GM12878 (cell line): ENCODE data around the gene SEMA3A. TPM values are rescaled to one million over a fixed set of nuclear protein-coding genes. Genes with fewer than 3 reads are reported as not detected.

Experiments
- ATAC-seq: fragments of 200-7000 bp; cut with Tn5 transposase; 3 replicates; pipeline ENCODE4 v1.9.1; 2020; ENCODE audit warnings: mild to moderate bottlenecking, moderate library complexity
- BruUV-seq: library from RNA; stranded (reverse); fragments of 400-500 nt; replicated peaks from 2 replicates; lab custom pipeline; 2021; lab: Mats Ljungman, UMichigan
- CTCF ChIA-PET: fragments of 300-600 bp; sonication (Branson Sonifier 250); formaldehyde crosslinking; extraction: SDS; loops from one replicate; lab custom pipeline; 2021; ENCODE audit warnings: inconsistent platforms; lab: Yijun Ruan, JAX
- POLR2A ChIA-PET: fragments of 350-600 bp; formaldehyde crosslinking; extraction: SDS; loops from one replicate; lab custom pipeline; 2021; ENCODE audit warnings: inconsistent platforms; lab: Charles Lee
- RAD21 ChIA-PET: fragments of 300-600 bp; sonication (Branson Sonifier 250); formaldehyde crosslinking; loops from one replicate; lab custom pipeline; 2023; ENCODE audit warnings: antibody characterized with exemption; ENCODE audit not compliant: unreplicated experiment; lab: Charles Lee
- SMC1A ChIA-PET: fragments of 300-600 bp; sonication (Branson Sonifier 250); formaldehyde crosslinking; loops from one replicate; lab custom pipeline; 2023; ENCODE audit not compliant: unreplicated experiment, uncharacterized antibody; lab: Charles Lee
- DNase-seq: peaks from one replicate; pipeline ENCODE4 v3.0.0-alpha.2; 2011; ENCODE audit warnings: low read depth, low spot score
- FAIRE-seq: peaks from 3 replicates; lab custom pipeline; 2011; peaks lifted over from hg19 to GRCh38; lab: Jason Lieb, UNC
- H2AFZ ChIP-seq: 2 replicates; pipeline ENCODE4 v1.6.0; 2011; ENCODE audit warnings: low read depth, low read length, control low read depth; ENCODE audit not compliant: control insufficient read depth
- H3K27ac ChIP-seq: 2 replicates; pipeline ENCODE4 v1.5.1; 2011; ENCODE audit warnings: control low read depth; ENCODE audit not compliant: control insufficient read depth, insufficient read depth
- H3K27me3 ChIP-seq, 2 experiments: replicated peaks in 1 of 2; 2 replicates each; pipeline versions ENCODE4 v1.6.0 to v1.6.1; 2011; ENCODE audit warnings: low read length in 1 of 2; ENCODE audit not compliant: control insufficient read depth in 2 of 2, insufficient read depth in 2 of 2
- H3K36me3 ChIP-seq, 2 experiments: 2 replicates each; pipeline ENCODE4 v1.5.1; 2011; ENCODE audit warnings: low read length in 1 of 2; ENCODE audit not compliant: control insufficient read depth in 2 of 2, insufficient read depth in 2 of 2
- H3K4me1 ChIP-seq: 2 replicates; pipeline ENCODE4 v1.6.1; 2011; ENCODE audit warnings: mild to moderate bottlenecking, low read length, moderate library complexity, mixed read lengths; ENCODE audit not compliant: control insufficient read depth, insufficient read depth
- H3K4me2 ChIP-seq: 2 replicates; pipeline ENCODE4 v1.6.0; 2011; ENCODE audit warnings: control low read depth; ENCODE audit not compliant: control insufficient read depth, insufficient read depth
- H3K4me3 ChIP-seq: fragments of 200-600 bp; sonication (generic); 2 replicates; pipeline ENCODE4 v1.5.1; 2016
- H3K79me2 ChIP-seq: 2 replicates; pipeline ENCODE4 v1.6.0; 2011; ENCODE audit warnings: low read length; ENCODE audit not compliant: control insufficient read depth, insufficient read depth
- H3K9ac ChIP-seq: 2 replicates; pipeline ENCODE4 v1.8.0; 2011; ENCODE audit warnings: low read length, control low read depth, mixed read lengths; ENCODE audit not compliant: control insufficient read depth, insufficient read depth
- H3K9me3 ChIP-seq: replicated peaks from 3 replicates; pipeline ENCODE4 v1.5.1; 2011; ENCODE audit warnings: mild to moderate bottlenecking, low read length; ENCODE audit not compliant: control insufficient read depth, insufficient read depth
- H4K20me1 ChIP-seq: 2 replicates; pipeline ENCODE4 v1.6.0; 2011; ENCODE audit not compliant: control insufficient read depth, insufficient read depth
- BRCA1 ChIP-seq: IDR thresholded peaks from 2 replicates; pipeline ENCODE4 v1.6.1; 2011; ENCODE audit warnings: low read depth, low read length, improper control_type of control experiment
- IKZF1 ChIP-seq: fragments of 450-650 bp; conservative IDR thresholded peaks from 2 replicates; pipeline ENCODE4 v1.6.1; 2017; ENCODE audit warnings: antibody characterized with exemption, mild to moderate bottlenecking
- KAT2A ChIP-seq: conservative IDR thresholded peaks from 2 replicates; pipeline ENCODE4 v1.6.1; 2011; ENCODE audit warnings: low read depth, low read length; ENCODE audit not compliant: control insufficient read depth
- MEF2B ChIP-seq: fragments of 450-650 bp; IDR thresholded peaks from 2 replicates; pipeline ENCODE4 v1.6.1; 2018; ENCODE audit warnings: mild to moderate bottlenecking, moderate library complexity; ENCODE audit not compliant: partially characterized antibody, poor library complexity, severe bottlenecking
- SMAD1 ChIP-seq: fragments of 450-650 bp; IDR thresholded peaks from 2 replicates; pipeline ENCODE4 v1.6.1; 2018; ENCODE audit warnings: mild to moderate bottlenecking, low read depth; ENCODE audit not compliant: partially characterized antibody
- TCF7 ChIP-seq: IDR thresholded peaks from 2 replicates; pipeline ENCODE4 v1.6.1; 2014; ENCODE audit warnings: antibody characterized with exemption, borderline replicate concordance
- ZNF274 ChIP-seq: IDR thresholded peaks from one replicate; pipeline ENCODE4 v1.8.0; 2011; ENCODE audit not compliant: insufficient read length, insufficient read depth
- WGBS: methylation state at CpG from one replicate; pipeline ENCODE4 v1.1.6; 2016; ENCODE audit warnings: low lambda C conversion rate; ENCODE audit not compliant: insufficient replicate concordance, insufficient coverage; ENCODE audit errors: missing lambda C conversion rate; 5-methylcytosine and 5-hydroxymethylcytosine counted together
- in situ Hi-C: fragments of 300-500 bp; cut with MboI; formaldehyde crosslinking; loops from 9 replicates; pipeline ENCODE4 v1.14.3; 2018; ENCODE audit warnings: mixed read lengths
- intact Hi-C: fragments of 100-400 bp; cut with micrococcal nuclease; formaldehyde crosslinking; loops from one replicate; pipeline ENCODE4 v1.14.2; 2022; ENCODE audit not compliant: unreplicated experiment
- polyA plus RNA-seq, 11 experiments: library from polyadenylated mRNA; depleted of rRNA in 4 of 11; unstranded in 6 of 11; stranded (reverse) in 5 of 11; fragments of >200 nt; fragmentation: Nextera tagmentation in 4 of 11; fragmentation: Illumina TruSeq in 1 of 11; extraction: Ambion mirVana in 4 of 11; extraction: Trizol in 1 of 11; gene quantifications; 1 replicate in 1 of 11; 2 replicates in 10 of 11; pipeline versions ENCODE4 v1.2.1 to v1.2.3, GENCODE V29; 2011 to 2016; ENCODE audit warnings: inconsistent platforms in 2 of 11, missing spikeins in 2 of 11, low read depth in 1 of 11
- total RNA-seq, 4 experiments: library from RNA; depleted of rRNA in 3 of 4; stranded (reverse); fragments of >200 nt in 3 of 4; fragmentation: Illumina TruSeq in 1 of 4; extraction: Trizol in 1 of 4; gene quantifications; 2 replicates each; pipeline versions ENCODE4 v1.2.1 to v1.2.3, GENCODE V29; 2013 to 2021
- TF ChIP-seq, protein P1 (sequence below): fragments of 450-650 bp; IDR thresholded peaks from 2 replicates; pipeline ENCODE4 v1.6.1; 2014; ENCODE audit warnings: mild to moderate bottlenecking
- TF ChIP-seq, protein P2 (sequence below): fragments of 450-650 bp; IDR thresholded peaks from 2 replicates; pipeline ENCODE4 v1.6.1; 2017; ENCODE audit warnings: mild to moderate bottlenecking, low read depth, inconsistent platforms; ENCODE audit not compliant: poor library complexity, severe bottlenecking
- TF ChIP-seq, protein P3 (sequence below): fragments of 450-650 bp; IDR thresholded peaks from 2 replicates; pipeline ENCODE4 v1.6.1; 2017; ENCODE audit warnings: antibody characterized with exemption, mild to moderate bottlenecking, moderate library complexity
- TF ChIP-seq, protein P4 (sequence below): fragments of 450-650 bp; IDR thresholded peaks from 2 replicates; pipeline ENCODE4 v1.6.1; 2018; ENCODE audit warnings: mild to moderate bottlenecking, low read depth, moderate library complexity; ENCODE audit not compliant: partially characterized antibody

SEMA3A gene
- total and polyA plus RNA-seq, 10 of the 15 experiments (the other 5 are each of a cell fraction or from before 2014, with no cell fraction given): 0.01 to 3.3 (median 0.24) TPM

DNA sequence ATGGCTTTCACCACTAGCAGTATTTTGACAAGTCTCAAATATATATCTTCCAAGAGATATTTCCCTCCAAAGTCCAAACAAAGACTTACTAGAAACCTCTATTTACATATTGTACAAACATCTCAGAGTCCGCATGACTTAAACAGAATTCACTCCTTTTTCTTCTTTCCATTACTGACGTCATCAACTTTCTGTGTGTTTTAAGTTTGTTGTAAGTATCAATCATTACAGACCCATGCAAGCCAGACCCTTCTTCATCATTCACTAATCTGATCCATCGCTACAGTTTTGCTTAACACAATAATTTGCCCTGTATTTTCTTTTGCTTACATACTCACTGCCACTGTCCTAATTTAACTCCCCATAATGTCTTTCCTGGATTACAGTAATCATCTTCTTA is 51.9 kb downstream of the SEMA3A start:
- Histone ChIP-seq H4K20me1 (no peaks in the 10 kb centered on the region), H3K27ac (no peak overlapping the region), H3K36me3 (no peaks in the 10 kb centered on the region), H3K27me3 (no peaks in the 10 kb centered on the region), H3K9ac (no peak overlapping the region), H2AFZ (no peak overlapping the region), H3K79me2 (no peaks in the 10 kb centered on the region), H3K4me3 (no peak overlapping the region; the same call in 1 of the 2 replicates), H3K4me1 (no peaks in the 10 kb centered on the region), H3K9me3 (no peaks in the 10 kb centered on the region), H3K4me2 (no peak overlapping the region)
- no peak for DNase-seq
- ATAC-seq: no peak
- RAD21 ChIA-PET: no interaction called here
- CTCF ChIA-PET: no interaction called here
- no peak for FAIRE-seq
- in situ Hi-C loops (no loop called here), intact Hi-C loops (no loop called here)
- SMC1A ChIA-PET: no interaction called here
- TF ChIP-seq, protein P1, sequence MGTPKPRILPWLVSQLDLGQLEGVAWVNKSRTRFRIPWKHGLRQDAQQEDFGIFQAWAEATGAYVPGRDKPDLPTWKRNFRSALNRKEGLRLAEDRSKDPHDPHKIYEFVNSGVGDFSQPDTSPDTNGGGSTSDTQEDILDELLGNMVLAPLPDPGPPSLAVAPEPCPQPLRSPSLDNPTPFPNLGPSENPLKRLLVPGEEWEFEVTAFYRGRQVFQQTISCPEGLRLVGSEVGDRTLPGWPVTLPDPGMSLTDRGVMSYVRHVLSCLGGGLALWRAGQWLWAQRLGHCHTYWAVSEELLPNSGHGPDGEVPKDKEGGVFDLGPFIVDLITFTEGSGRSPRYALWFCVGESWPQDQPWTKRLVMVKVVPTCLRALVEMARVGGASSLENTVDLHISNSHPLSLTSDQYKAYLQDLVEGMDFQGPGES: no peak
- TF ChIP-seq, protein P2, sequence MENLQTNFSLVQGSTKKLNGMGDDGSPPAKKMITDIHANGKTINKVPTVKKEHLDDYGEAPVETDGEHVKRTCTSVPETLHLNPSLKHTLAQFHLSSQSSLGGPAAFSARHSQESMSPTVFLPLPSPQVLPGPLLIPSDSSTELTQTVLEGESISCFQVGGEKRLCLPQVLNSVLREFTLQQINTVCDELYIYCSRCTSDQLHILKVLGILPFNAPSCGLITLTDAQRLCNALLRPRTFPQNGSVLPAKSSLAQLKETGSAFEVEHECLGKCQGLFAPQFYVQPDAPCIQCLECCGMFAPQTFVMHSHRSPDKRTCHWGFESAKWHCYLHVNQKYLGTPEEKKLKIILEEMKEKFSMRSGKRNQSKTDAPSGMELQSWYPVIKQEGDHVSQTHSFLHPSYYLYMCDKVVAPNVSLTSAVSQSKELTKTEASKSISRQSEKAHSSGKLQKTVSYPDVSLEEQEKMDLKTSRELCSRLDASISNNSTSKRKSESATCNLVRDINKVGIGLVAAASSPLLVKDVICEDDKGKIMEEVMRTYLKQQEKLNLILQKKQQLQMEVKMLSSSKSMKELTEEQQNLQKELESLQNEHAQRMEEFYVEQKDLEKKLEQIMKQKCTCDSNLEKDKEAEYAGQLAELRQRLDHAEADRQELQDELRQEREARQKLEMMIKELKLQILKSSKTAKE: no peak
- TF ChIP-seq TCF7 (no peak), ZNF274 (no peak), KAT2A (no peak), IKZF1 (no peak), BRCA1 (no peak), MEF2B (no peak), SMAD1 (no peak)
- TF ChIP-seq, protein P3, sequence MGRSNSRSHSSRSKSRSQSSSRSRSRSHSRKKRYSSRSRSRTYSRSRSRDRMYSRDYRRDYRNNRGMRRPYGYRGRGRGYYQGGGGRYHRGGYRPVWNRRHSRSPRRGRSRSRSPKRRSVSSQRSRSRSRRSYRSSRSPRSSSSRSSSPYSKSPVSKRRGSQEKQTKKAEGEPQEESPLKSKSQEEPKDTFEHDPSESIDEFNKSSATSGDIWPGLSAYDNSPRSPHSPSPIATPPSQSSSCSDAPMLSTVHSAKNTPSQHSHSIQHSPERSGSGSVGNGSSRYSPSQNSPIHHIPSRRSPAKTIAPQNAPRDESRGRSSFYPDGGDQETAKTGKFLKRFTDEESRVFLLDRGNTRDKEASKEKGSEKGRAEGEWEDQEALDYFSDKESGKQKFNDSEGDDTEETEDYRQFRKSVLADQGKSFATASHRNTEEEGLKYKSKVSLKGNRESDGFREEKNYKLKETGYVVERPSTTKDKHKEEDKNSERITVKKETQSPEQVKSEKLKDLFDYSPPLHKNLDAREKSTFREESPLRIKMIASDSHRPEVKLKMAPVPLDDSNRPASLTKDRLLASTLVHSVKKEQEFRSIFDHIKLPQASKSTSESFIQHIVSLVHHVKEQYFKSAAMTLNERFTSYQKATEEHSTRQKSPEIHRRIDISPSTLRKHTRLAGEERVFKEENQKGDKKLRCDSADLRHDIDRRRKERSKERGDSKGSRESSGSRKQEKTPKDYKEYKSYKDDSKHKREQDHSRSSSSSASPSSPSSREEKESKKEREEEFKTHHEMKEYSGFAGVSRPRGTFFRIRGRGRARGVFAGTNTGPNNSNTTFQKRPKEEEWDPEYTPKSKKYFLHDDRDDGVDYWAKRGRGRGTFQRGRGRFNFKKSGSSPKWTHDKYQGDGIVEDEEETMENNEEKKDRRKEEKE: no peak
- TF ChIP-seq, protein P4, sequence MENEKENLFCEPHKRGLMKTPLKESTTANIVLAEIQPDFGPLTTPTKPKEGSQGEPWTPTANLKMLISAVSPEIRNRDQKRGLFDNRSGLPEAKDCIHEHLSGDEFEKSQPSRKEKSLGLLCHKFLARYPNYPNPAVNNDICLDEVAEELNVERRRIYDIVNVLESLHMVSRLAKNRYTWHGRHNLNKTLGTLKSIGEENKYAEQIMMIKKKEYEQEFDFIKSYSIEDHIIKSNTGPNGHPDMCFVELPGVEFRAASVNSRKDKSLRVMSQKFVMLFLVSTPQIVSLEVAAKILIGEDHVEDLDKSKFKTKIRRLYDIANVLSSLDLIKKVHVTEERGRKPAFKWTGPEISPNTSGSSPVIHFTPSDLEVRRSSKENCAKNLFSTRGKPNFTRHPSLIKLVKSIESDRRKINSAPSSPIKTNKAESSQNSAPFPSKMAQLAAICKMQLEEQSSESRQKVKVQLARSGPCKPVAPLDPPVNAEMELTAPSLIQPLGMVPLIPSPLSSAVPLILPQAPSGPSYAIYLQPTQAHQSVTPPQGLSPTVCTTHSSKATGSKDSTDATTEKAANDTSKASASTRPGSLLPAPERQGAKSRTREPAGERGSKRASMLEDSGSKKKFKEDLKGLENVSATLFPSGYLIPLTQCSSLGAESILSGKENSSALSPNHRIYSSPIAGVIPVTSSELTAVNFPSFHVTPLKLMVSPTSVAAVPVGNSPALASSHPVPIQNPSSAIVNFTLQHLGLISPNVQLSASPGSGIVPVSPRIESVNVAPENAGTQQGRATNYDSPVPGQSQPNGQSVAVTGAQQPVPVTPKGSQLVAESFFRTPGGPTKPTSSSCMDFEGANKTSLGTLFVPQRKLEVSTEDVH: no peak
- POLR2A ChIA-PET: interaction anchor here (0.6 kb wide), 1 partner anchor 60 kb away, joined by 3 read pairs; no protein-coding TSS in a partner anchor
- BruUV-seq: no TSS peak
- WGBS: 41% methylated on average over 3 of the region's 3 CpGs
